ENCODE data around the gene CPM.

Gene CPM

GRCh38 chr12:68944296-68945076 is 11.5 kb upstream of the CPM start:
- no peak for TF ChIP-seq CTCF (IDR thresholded peaks at IDR 0.05; ENCODE audit: extremely low read depth, insufficient read depth, missing control alignments)
- in situ Hi-C loops (cut with MboI; ENCODE audit: low pct_unique_long_range_greater_than_20kb, low sequenced_read_pairs, unreplicated experiment): no loop called here
- DNase-seq (ENCODE audit: low spot score): no peak

GRCh38 chr12:68943848-68944247 is 10.9 kb upstream of the CPM start:
- no peak for TF ChIP-seq CTCF (IDR thresholded peaks at IDR 0.05; ENCODE audit: extremely low read depth, insufficient read depth, missing control alignments)
- DNase-seq (ENCODE audit: low spot score): no peak
- in situ Hi-C loops (cut with MboI; ENCODE audit: low pct_unique_long_range_greater_than_20kb, low sequenced_read_pairs, unreplicated experiment): no loop called here

GRCh38 chr12:68940731-68941130 is 7.8 kb upstream of the CPM start:
- no peak for DNase-seq (ENCODE audit: low spot score)
- in situ Hi-C loops (cut with MboI; ENCODE audit: low pct_unique_long_range_greater_than_20kb, low sequenced_read_pairs, unreplicated experiment): no loop called here
- TF ChIP-seq CTCF (IDR thresholded peaks at IDR 0.05; ENCODE audit: extremely low read depth, insufficient read depth, missing control alignments): no peak

GRCh38 chr12:68939505-68939904 is 6.5 kb upstream of the CPM start:
- in situ Hi-C loops (cut with MboI; ENCODE audit: low pct_unique_long_range_greater_than_20kb, low sequenced_read_pairs, unreplicated experiment): no loop called here
- TF ChIP-seq CTCF (IDR thresholded peaks at IDR 0.05; ENCODE audit: extremely low read depth, insufficient read depth, missing control alignments): no peak

GRCh38 chr12:68934392-68934791 is 1.4 kb upstream of the CPM start:
- in situ Hi-C loops (cut with MboI; ENCODE audit: low pct_unique_long_range_greater_than_20kb, low sequenced_read_pairs, unreplicated experiment): no loop called here
- no peak for DNase-seq (ENCODE audit: low spot score)
- no peak for TF ChIP-seq CTCF (IDR thresholded peaks at IDR 0.05; ENCODE audit: extremely low read depth, insufficient read depth, missing control alignments)

More at GRCh38 chr12:68939505-68939904, 6.5 kb upstream of the CPM start:
- DNase-seq (ENCODE audit: low spot score): no peak

- in situ Hi-C loops (cut with MboI; ENCODE audit: low pct_unique_long_range_greater_than_20kb, low sequenced_read_pairs, unreplicated experiment): no loop called here
- no peak for TF ChIP-seq CTCF (IDR thresholded peaks at IDR 0.05; ENCODE audit: extremely low read depth, insufficient read depth, missing control alignments)
- DNase-seq (ENCODE audit: low spot score): peak; percentile 37
These were observed 627 bp downstream of the CPM start for GRCh38 chr12:68932128-68932960.
